WTC11 (cell line): ENCODE measurements around the gene BMP6. TPM values are rescaled to one million over a fixed set of nuclear protein-coding genes. Genes with fewer than 3 reads are reported as not detected.

Experiments
- ATAC-seq: fragments of 200-7000 bp; cut with Tn5 transposase; 2 replicates; pipeline ENCODE4 v1.10.0; 2021; ENCODE audit warnings: mild to moderate bottlenecking, moderate library complexity
- CTCF ChIA-PET: fragments of 300-600 bp; sonication (Branson Sonifier 250); formaldehyde crosslinking; loops from one replicate; lab custom pipeline; 2021; ENCODE audit warnings: antibody characterized with exemption; lab: Charles Lee
- POLR2A ChIA-PET: fragments of 350-600 bp; sonication (Branson Sonifier 250); formaldehyde crosslinking; loops from one replicate; lab custom pipeline; 2021; ENCODE audit warnings: antibody characterized with exemption; lab: Charles Lee
- DNase-seq: peaks from one replicate; pipeline ENCODE4 v3.0.0; 2021; ENCODE audit warnings: low spot score
- H3K27ac Mint-ChIP-seq: 2 replicates; pipeline ENCODE4 v1.8.0; 2021; ENCODE audit warnings: mixed read lengths
- H3K27me3 Mint-ChIP-seq: 2 replicates; pipeline ENCODE4 v1.8.0; 2021; ENCODE audit warnings: low read depth, mild to moderate bottlenecking, moderate library complexity, mixed read lengths
- H3K36me3 Mint-ChIP-seq: 2 replicates; pipeline ENCODE4 v1.8.0; 2021; ENCODE audit warnings: mixed read lengths
- H3K4me1 Mint-ChIP-seq: 2 replicates; pipeline ENCODE4 v1.8.0; 2022; ENCODE audit warnings: mixed read lengths
- H3K4me3 Mint-ChIP-seq: 2 replicates; pipeline ENCODE4 v1.8.0; 2021; ENCODE audit warnings: mild to moderate bottlenecking, moderate library complexity, mixed read lengths
- H3K9me3 Mint-ChIP-seq: 2 replicates; pipeline ENCODE4 v1.8.0; 2021; ENCODE audit warnings: mixed read lengths
- ARID4B ChIP-seq: sonication (generic); formaldehyde crosslinking; IDR thresholded peaks from 2 replicates; pipeline ENCODE4 v1.8.0; 2023; ENCODE audit warnings: missing genetic modification reagents, mild to moderate bottlenecking, borderline replicate concordance
- ETV6 ChIP-seq: sonication (generic); formaldehyde crosslinking; IDR thresholded peaks from 2 replicates; pipeline ENCODE4 v1.8.1; 2022; ENCODE audit warnings: mild to moderate bottlenecking, missing genetic modification reagents
- FOXP1 ChIP-seq: sonication (generic); formaldehyde crosslinking; IDR thresholded peaks from 2 replicates; pipeline ENCODE4 v1.8.0; 2022; ENCODE audit warnings: missing genetic modification reagents, mild to moderate bottlenecking, moderate library complexity, borderline replicate concordance
- GRHL2 ChIP-seq: fragments of 250-450 bp; sonication (Bioruptor Pico); IDR thresholded peaks from 2 replicates; pipeline ENCODE4 v1.8.0; 2022; ENCODE audit warnings: mild to moderate bottlenecking, moderate library complexity; ENCODE audit not compliant: insufficient replicate concordance, severe bottlenecking
- JAZF1 ChIP-seq: fragments of 250-450 bp; sonication (Bioruptor Pico); IDR thresholded peaks from 2 replicates; pipeline ENCODE4 v1.9.0; 2021; ENCODE audit warnings: moderate library complexity, mild to moderate bottlenecking, inconsistent platforms
- JUN ChIP-seq: sonication (generic); formaldehyde crosslinking; IDR thresholded peaks from 2 replicates; pipeline ENCODE4 v1.8.0; 2023; ENCODE audit warnings: mild to moderate bottlenecking, missing genetic modification reagents
- KAT7 ChIP-seq: sonication (generic); formaldehyde crosslinking; IDR thresholded peaks from 2 replicates; pipeline ENCODE4 v1.8.1; 2023; ENCODE audit warnings: missing genetic modification reagents, mild to moderate bottlenecking, borderline replicate concordance
- MLX ChIP-seq: sonication (generic); formaldehyde crosslinking; IDR thresholded peaks from 2 replicates; pipeline ENCODE4 v1.8.1; 2023; ENCODE audit warnings: mild to moderate bottlenecking, missing genetic modification reagents, moderate library complexity
- NFATC4 ChIP-seq: fragments of 250-450 bp; sonication (Bioruptor Pico); IDR thresholded peaks from 2 replicates; pipeline ENCODE4 v1.9.0; 2021; ENCODE audit warnings: mild to moderate bottlenecking
- NFE2L1 ChIP-seq: sonication (generic); formaldehyde crosslinking; IDR thresholded peaks from 2 replicates; pipeline ENCODE4 v1.8.1; 2023; ENCODE audit warnings: missing genetic modification reagents
- OVOL2 ChIP-seq: fragments of 250-450 bp; sonication (Bioruptor Pico); IDR thresholded peaks from 2 replicates; pipeline ENCODE4 v1.9.0; 2021; ENCODE audit warnings: mild to moderate bottlenecking, borderline replicate concordance
- RORB ChIP-seq: fragments of 250-450 bp; sonication (Bioruptor Pico); IDR thresholded peaks from 2 replicates; pipeline ENCODE4 v1.9.0; 2021; ENCODE audit warnings: mild to moderate bottlenecking
- SP1 ChIP-seq: sonication (generic); formaldehyde crosslinking; conservative IDR thresholded peaks from 2 replicates; pipeline ENCODE4 v1.8.1; 2022; ENCODE audit warnings: missing genetic modification reagents
- USF1 ChIP-seq: sonication (generic); formaldehyde crosslinking; IDR thresholded peaks from 2 replicates; pipeline ENCODE4 v1.8.0; 2022; ENCODE audit warnings: mild to moderate bottlenecking, missing genetic modification reagents
- ZMAT4 ChIP-seq: fragments of 250-450 bp; sonication (Bioruptor Pico); IDR thresholded peaks from 2 replicates; pipeline ENCODE4 v1.9.0; 2021; ENCODE audit warnings: mild to moderate bottlenecking
- ZNF281 ChIP-seq: sonication (generic); formaldehyde crosslinking; IDR thresholded peaks from 2 replicates; pipeline ENCODE4 v1.8.0; 2023; ENCODE audit warnings: mild to moderate bottlenecking, missing genetic modification reagents
- ZNF317 ChIP-seq: sonication (generic); formaldehyde crosslinking; IDR thresholded peaks from 2 replicates; pipeline ENCODE4 v1.8.1; 2023; ENCODE audit warnings: low read depth, mild to moderate bottlenecking, moderate library complexity, missing genetic modification reagents, borderline replicate concordance
- ZNF425 ChIP-seq: fragments of 250-450 bp; sonication (Bioruptor Pico); conservative IDR thresholded peaks from 2 replicates; pipeline ENCODE4 v1.9.0; 2021; ENCODE audit warnings: mild to moderate bottlenecking
- total RNA-seq: library from RNA; stranded (reverse); gene quantifications from 3 replicates; pipeline ENCODE4 v1.2.3, GENCODE V29; 2021

Gene BMP6
- total RNA-seq, 1 experiment from 2014 or later, result 1.0 TPM

- no peak for TF ChIP-seq ARID4B (CRISPR knock-in tag)
These were observed 194.5 kb downstream of the BMP6 start (continued) for GRCh38 chr6:7920425-7920824.

GRCh38 chr6:7921046-7921445 is 195.1 kb downstream of the BMP6 start:
- no peaks in the 10 kb centered on the region for H3K27me3 Mint-ChIP-seq
- peaks cover 17% of the 10 kb centered on the region for H3K9me3 Mint-ChIP-seq
- ChIA-PET CTCF (no interaction called here), POLR2A (no interaction called here)
- H3K27ac Mint-ChIP-seq, result no peak overlapping the region
- peaks cover 12% of the 10 kb centered on the region for H3K36me3 Mint-ChIP-seq
- no peak for ATAC-seq
- no peak for DNase-seq
- no peak overlapping the region for H3K4me3 Mint-ChIP-seq
- TF ChIP-seq NFATC4 (no peak), GRHL2 (CRISPR knock-in tag) (no peak), OVOL2 (CRISPR knock-in tag) (no peak), SP1 (CRISPR knock-in tag) (no peak), KAT7 (no peak), ZNF317 (CRISPR knock-in tag) (no peak), JAZF1 (CRISPR knock-in tag) (no peak), FOXP1 (no peak), USF1 (CRISPR knock-in tag) (no peak), ZNF281 (no peak)
- no peaks in the 10 kb centered on the region for H3K4me1 Mint-ChIP-seq

GRCh38 chr6:7921632-7922092 is 195.8 kb downstream of the BMP6 start:
- peaks cover 17% of the 10 kb centered on the region for H3K36me3 Mint-ChIP-seq
- ATAC-seq (no peak), DNase-seq (no peak)
- no peaks in the 10 kb centered on the region for H3K27me3 Mint-ChIP-seq
- no peak overlapping the region for H3K27ac Mint-ChIP-seq
- no peaks in the 10 kb centered on the region for H3K4me1 Mint-ChIP-seq
- CTCF ChIA-PET, result no interaction called here
- TF ChIP-seq ETV6 (CRISPR knock-in tag) (no peak), USF1 (CRISPR knock-in tag) (no peak), ZMAT4 (CRISPR knock-in tag) (no peak), JUN (CRISPR knock-in tag) (no peak), NFE2L1 (no peak), ZNF425 (CRISPR knock-in tag) (no peak), JAZF1 (CRISPR knock-in tag) (no peak), MLX (no peak), RORB (CRISPR knock-in tag) (no peak), SP1 (CRISPR knock-in tag) (no peak), KAT7 (no peak)
- H3K9me3 Mint-ChIP-seq, result peaks cover 23% of the 10 kb centered on the region
- POLR2A ChIA-PET, result no interaction called here
- H3K4me3 Mint-ChIP-seq, result no peak overlapping the region
